Loucy (cell line): ENCODE measurements around the gene MYOZ3.

Source experiments
- H2AFZ ChIP-seq: fragments of 200-600 bp; sonication (generic); 2 replicates; pipeline ENCODE4 v1.6.0; 2016; ENCODE audit warnings: antibody characterized with exemption, mild to moderate bottlenecking, low read length, moderate library complexity
- H3F3A ChIP-seq: fragments of 200-600 bp; 2 replicates; pipeline ENCODE4 v1.6.0; 2016; ENCODE audit warnings: antibody characterized with exemption, low read depth, mild to moderate bottlenecking
- H3K27me3 ChIP-seq: fragments of 200-600 bp; sonication (generic); 2 replicates; pipeline ENCODE4 v1.6.1; 2014; ENCODE audit warnings: low read length, mild to moderate bottlenecking; ENCODE audit not compliant: insufficient read depth, poor library complexity, severe bottlenecking
- H3K36me3 ChIP-seq: fragments of 200-600 bp; sonication (generic); 2 replicates; pipeline ENCODE4 v1.6.1; 2016; ENCODE audit warnings: low read length; ENCODE audit not compliant: insufficient read depth
- H3K4me1 ChIP-seq: fragments of 200-600 bp; sonication (generic); 2 replicates; pipeline ENCODE4 v1.5.1; 2014; ENCODE audit warnings: low read length, mild to moderate bottlenecking; ENCODE audit not compliant: insufficient read depth, poor library complexity, severe bottlenecking
- H3K4me2 ChIP-seq: fragments of 200-600 bp; sonication (generic); 2 replicates; pipeline ENCODE4 v1.6.0; 2014; ENCODE audit warnings: antibody characterized with exemption, low read length, low read depth, mild to moderate bottlenecking; ENCODE audit not compliant: poor library complexity, severe bottlenecking
- H3K4me3 ChIP-seq: fragments of 200-600 bp; sonication (generic); 2 replicates; pipeline ENCODE4 v1.5.1; 2014; ENCODE audit warnings: low read length, mild to moderate bottlenecking, mixed read lengths; ENCODE audit not compliant: poor library complexity, severe bottlenecking
- H3K79me2 ChIP-seq: fragments of 200-600 bp; sonication (generic); 2 replicates; pipeline ENCODE4 v1.6.1; 2014; ENCODE audit warnings: low read length; ENCODE audit not compliant: insufficient read depth
- H3K9ac ChIP-seq: fragments of 200-600 bp; sonication (generic); 2 replicates; pipeline ENCODE4 v1.6.0; 2014; ENCODE audit warnings: mild to moderate bottlenecking, low read depth, low read length, moderate library complexity; ENCODE audit not compliant: poor library complexity, severe bottlenecking
- H3K9me2 ChIP-seq: fragments of 200-600 bp; sonication (generic); replicated peaks from 2 replicates; pipeline ENCODE4 v1.6.1; 2016; ENCODE audit warnings: low read depth, low read length, mixed read lengths
- H3K9me3 ChIP-seq: fragments of 200-600 bp; sonication (generic); 2 replicates; pipeline ENCODE4 v1.6.1; 2014; ENCODE audit warnings: mild to moderate bottlenecking, antibody characterized with exemption, low read length, low read depth; ENCODE audit not compliant: insufficient read depth
- H4K20me1 ChIP-seq: fragments of 200-600 bp; sonication (generic); 2 replicates; pipeline ENCODE4 v1.6.0; 2014; ENCODE audit warnings: antibody characterized with exemption, low read length, mild to moderate bottlenecking; ENCODE audit not compliant: insufficient read depth, poor library complexity, severe bottlenecking
- CTCF ChIP-seq: fragments of 200-600 bp; sonication (generic); conservative IDR thresholded peaks from 2 replicates; pipeline ENCODE4 v1.5.1; 2014; ENCODE audit warnings: mild to moderate bottlenecking, antibody characterized with exemption, low read length
- EZH2phosphoT487 ChIP-seq: fragments of 200-600 bp; IDR thresholded peaks from 2 replicates; pipeline ENCODE4 v1.6.1; 2018; ENCODE audit warnings: antibody characterized with exemption, mild to moderate bottlenecking, moderate library complexity, borderline replicate concordance

MYOZ3 gene

GRCh38 chr5:150622157-150622556, 38.9 kb upstream of the MYOZ3 start:
- no peaks in the 10 kb centered on the region for H3K9me2 ChIP-seq
- H3F3A ChIP-seq, result no peaks in the 10 kb centered on the region
- no peak overlapping the region for H2AFZ ChIP-seq
- no peak overlapping the region for H3K9ac ChIP-seq
- H3K4me3 ChIP-seq, result no peak overlapping the region
- H3K9me3 ChIP-seq, result no peaks in the 10 kb centered on the region
- H3K4me1 ChIP-seq, result no peaks in the 10 kb centered on the region
- H3K4me2 ChIP-seq, result no peak overlapping the region
- no peaks in the 10 kb centered on the region for H3K36me3 ChIP-seq
- H4K20me1 ChIP-seq, result no peaks in the 10 kb centered on the region
- no peak for TF ChIP-seq CTCF
- TF ChIP-seq EZH2phosphoT487, result no peak
- no peaks in the 10 kb centered on the region for H3K27me3 ChIP-seq
- no peaks in the 10 kb centered on the region for H3K79me2 ChIP-seq

- H3K79me2 ChIP-seq, result no peaks in the 10 kb centered on the region
- no peaks in the 10 kb centered on the region for H3F3A ChIP-seq
- H3K4me2 ChIP-seq, result no peak overlapping the region
- no peak overlapping the region for H3K4me3 ChIP-seq
- peak overlapping the region; percentile 50; the same call in 1 of the 2 replicates for H2AFZ ChIP-seq
- no peaks in the 10 kb centered on the region for H3K4me1 ChIP-seq
- no peak for TF ChIP-seq CTCF
- H3K9ac ChIP-seq, result no peak overlapping the region
- H4K20me1 ChIP-seq, result no peaks in the 10 kb centered on the region
- H3K9me2 ChIP-seq, result no peaks in the 10 kb centered on the region
- H3K9me3 ChIP-seq, result no peaks in the 10 kb centered on the region
- no peaks in the 10 kb centered on the region for H3K27me3 ChIP-seq
- no peaks in the 10 kb centered on the region for H3K36me3 ChIP-seq
Measured at GRCh38 chr5:150623152-150623877, 37.7 kb upstream of the MYOZ3 start.

GRCh38 chr5:150623878-150624216, 37.2 kb upstream of the MYOZ3 start:
- H2AFZ ChIP-seq, result peak overlapping the region; percentile 50; the same call in 1 of the 2 replicates
- H3K79me2 ChIP-seq, result no peaks in the 10 kb centered on the region
- H3K27me3 ChIP-seq, result no peaks in the 10 kb centered on the region
- no peak overlapping the region for H3K9ac ChIP-seq
- H4K20me1 ChIP-seq, result no peaks in the 10 kb centered on the region
- no peak overlapping the region for H3K4me2 ChIP-seq
- no peaks in the 10 kb centered on the region for H3K9me2 ChIP-seq
- H3K4me1 ChIP-seq, result no peaks in the 10 kb centered on the region
- H3K9me3 ChIP-seq, result no peaks in the 10 kb centered on the region
- no peak for TF ChIP-seq EZH2phosphoT487
- no peak for TF ChIP-seq CTCF
- H3K36me3 ChIP-seq, result no peaks in the 10 kb centered on the region
- H3F3A ChIP-seq, result no peaks in the 10 kb centered on the region
- no peak overlapping the region for H3K4me3 ChIP-seq
